Spleen (tissue), 7 donors: ENCODE results near the gene LCN6.
A peak's percentile ranks its signal among the peaks of the same experiment; 100 is the strongest.

ENCODE experiments used
- CTCF ChIP-seq, 11 experiments: fragments of 200-600 bp in 7 of 11; fragments of 450-650 bp in 4 of 11; sonication (generic) in 4 of 11; IDR thresholded peaks in 8 of 11; conservative IDR thresholded peaks in 3 of 11; 1 replicate in 7 of 11; 2 replicates in 4 of 11; pipeline versions ENCODE4 v1.4.0 to v1.8.0; 2016 to 2021; ENCODE audit warnings: antibody characterized with exemption in 11 of 11, inconsistent platforms in 4 of 11, mild to moderate bottlenecking in 1 of 11
- POLR2A ChIP-seq, 3 donors: fragments of 450-650 bp; IDR thresholded peaks; one replicate each; pipeline ENCODE4 v1.5.1; 2017; ENCODE audit warnings: antibody characterized with exemption in 3 of 3, mild to moderate bottlenecking in 1 of 3
- POLR2AphosphoS5 ChIP-seq, 3 donors: sonication (generic); formaldehyde crosslinking; IDR thresholded peaks; one replicate each; pipeline ENCODE4 v1.5.1; 2017; ENCODE audit warnings: antibody characterized with exemption in 3 of 3
- donor health status: DM: no; HTN: no; CAD: no; lungs with moderate emphysema.
- donor health status: DM: no; HTN: no; CAD: no.
- donor health status: DM: no; HTN: no; CAD: no.

GRCh38 chr9:136791516-136792276 lies 43.4 kb upstream of the LCN6 start:
- no peak for TF ChIP-seq POLR2A (IDR thresholded peaks at IDR 0.05)
- peak; percentile 64 to 91 (median 86) for TF ChIP-seq CTCF (IDR thresholded peaks at IDR 0.05 in 8 of 11, conservative IDR thresholded peaks at IDR 0.05 in 3 of 11)
- no peak for TF ChIP-seq POLR2AphosphoS5 (IDR thresholded peaks at IDR 0.05)
